ENCODE measurements around the gene EMD. TPM values are rescaled to one million over a fixed set of nuclear protein-coding genes. Genes with fewer than 3 reads are reported as not detected.

The EMD gene
- total and polyA plus RNA-seq, 2 of the 13 experiments (the other 11 are each of a cell fraction or from before 2014, with no cell fraction given): 14.5 to 14.9 TPM

- in situ Hi-C loops (cut with HindIII; ENCODE audit: extremely low pct_ligation_motif_present, low pct_unique_long_range_greater_than_20kb): no loop called here
- Histone ChIP-seq H3K9ac (ENCODE audit: insufficient read depth, low read depth, low read length) (no peak overlapping the region), H3K27ac (ENCODE audit: extremely low read length, insufficient read depth, low read length) (no peak overlapping the region), H3K27me3 (ENCODE audit: control insufficient read depth in 1 of 2, insufficient read depth in 2 of 2, low read length in 2 of 2) (no peaks in the 10 kb centered on the region), H3K4me2 (ENCODE audit: low read depth, low read length) (no peak overlapping the region), H3K36me3 (replicated peaks in 1 of 2; ENCODE audit: control insufficient read depth in 1 of 2, insufficient read depth in 2 of 2, low read length in 2 of 2) (peaks cover 24 to 53% of the 10 kb centered on the region in 2 experiments; a peak in 4 of 5 replicates), H3K79me2 (ENCODE audit: insufficient read depth, low read length) (no peaks in the 10 kb centered on the region), H2AFZ (ENCODE audit: low read length) (no peak overlapping the region), H3K9me3 (ENCODE audit: low read length) (no peaks in the 10 kb centered on the region), H3K4me1 (ENCODE audit: insufficient read depth, low read length) (peaks cover 18% of the 10 kb centered on the region), H3K4me3 (replicated peaks in 1 of 3; ENCODE audit: insufficient read depth in 1 of 3, low read depth in 2 of 3, low read length in 3 of 3) (no peak overlapping the region), H4K20me1 (ENCODE audit: insufficient read depth, low read length) (peaks cover 3% of the 10 kb centered on the region; the same call in 1 of the 2 replicates)
- 100% methylated on average over 1 of the region's 11 CpGs for WGBS (ENCODE audit: low lambda C conversion rate)
- ChIA-PET POLR2A (no interaction called here), CTCF (ENCODE audit: low intra/inter-chr PET ratio, low total read pairs) (no interaction called here)
- no TSS peak for BruUV-seq (replicated peaks)
- DNase-seq (ENCODE audit: low spot score) (no peak), FAIRE-seq (no peak), ATAC-seq (no peak)
- TF ChIP-seq AGO2 (optimal IDR thresholded peaks at IDR 0.05; ENCODE audit: low read depth, low read length) (peak; percentile 0), GLI4 (CRISPR knock-in tag; IDR thresholded peaks at IDR 0.05; ENCODE audit: borderline replicate concordance) (no peak), HOXA7 (CRISPR knock-in tag; IDR thresholded peaks at IDR 0.05) (no peak), RBM22 (optimal IDR thresholded peaks at IDR 0.05; ENCODE audit: low read length) (no peak), KDM3A (CRISPR knock-in tag; IDR thresholded peaks at IDR 0.05; ENCODE audit: low read depth) (no peak), NR0B2 (CRISPR knock-in tag; IDR thresholded peaks at IDR 0.05) (no peak), RBFOX2 (IDR thresholded peaks at IDR 0.05; ENCODE audit: low read depth, low read length) (0 out of 2 replicates have a peak, but pooled peaks have one; percentile 3), MNT (IDR thresholded peaks at IDR 0.05) (no peak), GTF3A (CRISPR knock-in tag; conservative IDR thresholded peaks at IDR 0.05) (no peak), RFX3 (CRISPR knock-in tag; IDR thresholded peaks at IDR 0.05) (no peak), PRPF4 (IDR thresholded peaks at IDR 0.05; ENCODE audit: low read depth, low read length, poor library complexity, severe bottlenecking) (no peak), HNF4A (CRISPR knock-in tag; IDR thresholded peaks at IDR 0.05) (no peak)
- TF ChIP-seq, protein P1, sequence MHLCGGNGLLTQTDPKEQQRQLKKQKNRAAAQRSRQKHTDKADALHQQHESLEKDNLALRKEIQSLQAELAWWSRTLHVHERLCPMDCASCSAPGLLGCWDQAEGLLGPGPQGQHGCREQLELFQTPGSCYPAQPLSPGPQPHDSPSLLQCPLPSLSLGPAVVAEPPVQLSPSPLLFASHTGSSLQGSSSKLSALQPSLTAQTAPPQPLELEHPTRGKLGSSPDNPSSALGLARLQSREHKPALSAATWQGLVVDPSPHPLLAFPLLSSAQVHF (CRISPR knock-in tag; IDR thresholded peaks at IDR 0.05): no peak
- TF ChIP-seq, protein P2, sequence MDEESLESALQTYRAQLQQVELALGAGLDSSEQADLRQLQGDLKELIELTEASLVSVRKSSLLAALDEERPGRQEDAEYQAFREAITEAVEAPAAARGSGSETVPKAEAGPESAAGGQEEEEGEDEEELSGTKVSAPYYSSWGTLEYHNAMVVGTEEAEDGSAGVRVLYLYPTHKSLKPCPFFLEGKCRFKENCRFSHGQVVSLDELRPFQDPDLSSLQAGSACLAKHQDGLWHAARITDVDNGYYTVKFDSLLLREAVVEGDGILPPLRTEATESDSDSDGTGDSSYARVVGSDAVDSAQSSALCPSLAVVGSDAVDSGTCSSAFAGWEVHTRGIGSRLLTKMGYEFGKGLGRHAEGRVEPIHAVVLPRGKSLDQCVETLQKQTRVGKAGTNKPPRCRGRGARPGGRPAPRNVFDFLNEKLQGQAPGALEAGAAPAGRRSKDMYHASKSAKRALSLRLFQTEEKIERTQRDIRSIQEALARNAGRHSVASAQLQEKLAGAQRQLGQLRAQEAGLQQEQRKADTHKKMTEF (CRISPR knock-in tag; IDR thresholded peaks at IDR 0.05): no peak
- TF ChIP-seq, protein P3, sequence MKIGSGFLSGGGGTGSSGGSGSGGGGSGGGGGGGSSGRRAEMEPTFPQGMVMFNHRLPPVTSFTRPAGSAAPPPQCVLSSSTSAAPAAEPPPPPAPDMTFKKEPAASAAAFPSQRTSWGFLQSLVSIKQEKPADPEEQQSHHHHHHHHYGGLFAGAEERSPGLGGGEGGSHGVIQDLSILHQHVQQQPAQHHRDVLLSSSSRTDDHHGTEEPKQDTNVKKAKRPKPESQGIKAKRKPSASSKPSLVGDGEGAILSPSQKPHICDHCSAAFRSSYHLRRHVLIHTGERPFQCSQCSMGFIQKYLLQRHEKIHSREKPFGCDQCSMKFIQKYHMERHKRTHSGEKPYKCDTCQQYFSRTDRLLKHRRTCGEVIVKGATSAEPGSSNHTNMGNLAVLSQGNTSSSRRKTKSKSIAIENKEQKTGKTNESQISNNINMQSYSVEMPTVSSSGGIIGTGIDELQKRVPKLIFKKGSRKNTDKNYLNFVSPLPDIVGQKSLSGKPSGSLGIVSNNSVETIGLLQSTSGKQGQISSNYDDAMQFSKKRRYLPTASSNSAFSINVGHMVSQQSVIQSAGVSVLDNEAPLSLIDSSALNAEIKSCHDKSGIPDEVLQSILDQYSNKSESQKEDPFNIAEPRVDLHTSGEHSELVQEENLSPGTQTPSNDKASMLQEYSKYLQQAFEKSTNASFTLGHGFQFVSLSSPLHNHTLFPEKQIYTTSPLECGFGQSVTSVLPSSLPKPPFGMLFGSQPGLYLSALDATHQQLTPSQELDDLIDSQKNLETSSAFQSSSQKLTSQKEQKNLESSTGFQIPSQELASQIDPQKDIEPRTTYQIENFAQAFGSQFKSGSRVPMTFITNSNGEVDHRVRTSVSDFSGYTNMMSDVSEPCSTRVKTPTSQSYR (CRISPR knock-in tag; IDR thresholded peaks at IDR 0.05; ENCODE audit: borderline replicate concordance): no peak
- intact Hi-C loops (cut with micrococcal nuclease; ENCODE audit: unreplicated experiment): loop anchor here (1.0 kb wide), 1 partner anchor 16 kb away; the partner anchor contains the start of gene FLNA
Measured at GRCh38 chrX:154358011-154358410, 21.1 kb upstream of the EMD start.
